Measurements from ENCODE around the gene SLC9A7.

SLC9A7 gene

GRCh38 chrX:46762963-46763362, 4.0 kb upstream of the SLC9A7 start:
- Histone ChIP-seq H3K4me1 (ENCODE audit: insufficient read depth, low read length, poor library complexity, severe bottlenecking) (peaks cover 11% of the 10 kb centered on the region), H3K9me2 (replicated peaks; ENCODE audit: low read depth, low read length) (no peaks in the 10 kb centered on the region), H3K79me2 (ENCODE audit: insufficient read depth, low read length) (0 out of 2 replicates have a peak, but pooled peaks cover 4% of the 10 kb centered on the region), H3K27me3 (ENCODE audit: insufficient read depth, low read length, poor library complexity, severe bottlenecking) (no peaks in the 10 kb centered on the region), H3F3A (ENCODE audit: low read depth) (no peaks in the 10 kb centered on the region), H3K4me3 (ENCODE audit: low read length, poor library complexity, severe bottlenecking) (no peak overlapping the region), H4K20me1 (ENCODE audit: insufficient read depth, low read length, poor library complexity, severe bottlenecking) (no peaks in the 10 kb centered on the region), H3K36me3 (ENCODE audit: insufficient read depth, low read length) (no peaks in the 10 kb centered on the region), H3K9ac (ENCODE audit: low read depth, low read length, poor library complexity, severe bottlenecking) (no peak overlapping the region), H2AFZ (ENCODE audit: low read length) (no peak overlapping the region), H3K4me2 (ENCODE audit: low read depth, low read length, poor library complexity, severe bottlenecking) (no peak overlapping the region), H3K9me3 (ENCODE audit: insufficient read depth, low read depth, low read length) (no peaks in the 10 kb centered on the region)
- TF ChIP-seq CTCF (conservative IDR thresholded peaks at IDR 0.05; ENCODE audit: low read length) (no peak), EZH2phosphoT487 (IDR thresholded peaks at IDR 0.05; ENCODE audit: borderline replicate concordance) (no peak)

- Histone ChIP-seq H3K27me3 (ENCODE audit: insufficient read depth, low read length, poor library complexity, severe bottlenecking) (no peaks in the 10 kb centered on the region), H3K36me3 (ENCODE audit: insufficient read depth, low read length) (no peaks in the 10 kb centered on the region), H2AFZ (ENCODE audit: low read length) (peak overlapping the region; percentile 95), H3K4me2 (ENCODE audit: low read depth, low read length, poor library complexity, severe bottlenecking) (peak overlapping the region; percentile 64), H3K9me3 (ENCODE audit: insufficient read depth, low read depth, low read length) (no peaks in the 10 kb centered on the region), H3K4me1 (ENCODE audit: insufficient read depth, low read length, poor library complexity, severe bottlenecking) (peaks cover 26% of the 10 kb centered on the region), H3K4me3 (ENCODE audit: low read length, poor library complexity, severe bottlenecking) (peak overlapping the region; percentile 78), H3K9me2 (replicated peaks; ENCODE audit: low read depth, low read length) (no peaks in the 10 kb centered on the region), H3F3A (ENCODE audit: low read depth) (no peaks in the 10 kb centered on the region), H3K9ac (ENCODE audit: low read depth, low read length, poor library complexity, severe bottlenecking) (peak overlapping the region; percentile 9), H4K20me1 (ENCODE audit: insufficient read depth, low read length, poor library complexity, severe bottlenecking) (no peaks in the 10 kb centered on the region), H3K79me2 (ENCODE audit: insufficient read depth, low read length) (0 out of 2 replicates have a peak, but pooled peaks cover 6% of the 10 kb centered on the region)
- TF ChIP-seq EZH2phosphoT487 (IDR thresholded peaks at IDR 0.05; ENCODE audit: borderline replicate concordance) (no peak), CTCF (conservative IDR thresholded peaks at IDR 0.05; ENCODE audit: low read length) (no peak)
These were observed 692 bp upstream of the SLC9A7 start for GRCh38 chrX:46759645-46759974.

DNA sequence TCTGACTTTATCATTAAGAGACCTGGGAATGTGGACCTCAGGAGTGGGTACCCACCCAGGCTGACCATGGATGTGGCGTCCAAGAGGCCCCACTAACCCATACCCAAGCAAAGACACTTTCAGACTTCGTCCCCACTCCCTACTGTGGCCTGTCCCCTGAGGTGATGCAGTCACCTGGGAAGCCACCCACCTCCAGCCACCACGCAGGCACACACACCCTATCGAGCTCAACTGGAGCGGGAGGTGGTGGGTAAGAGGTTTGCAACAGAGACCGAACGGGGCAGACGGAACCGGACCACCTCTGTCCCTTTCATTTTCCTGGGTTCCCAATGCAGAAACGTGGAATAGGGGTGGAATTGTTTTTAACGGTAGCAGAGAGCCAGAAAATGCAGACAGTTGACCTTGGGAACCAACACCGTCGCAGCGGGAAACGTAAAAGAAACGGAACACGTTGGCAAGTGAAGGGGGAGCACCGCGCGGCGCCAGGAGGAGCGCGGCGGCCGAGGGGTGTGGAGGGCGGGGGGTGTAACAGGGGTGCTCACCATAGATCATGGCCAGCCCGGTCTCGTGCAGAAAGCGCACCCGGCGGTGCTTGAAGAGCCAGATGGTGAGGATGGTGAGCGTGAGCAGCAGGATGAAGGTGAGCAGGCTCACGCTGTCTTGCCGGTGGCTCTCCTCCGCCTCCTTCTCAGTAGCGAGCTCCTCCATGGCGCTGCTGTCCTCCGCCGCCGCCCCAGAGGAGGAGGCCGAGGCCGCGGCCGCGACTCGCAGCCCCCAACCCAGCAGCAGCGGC, 559 bp downstream of the SLC9A7 start:
- peak overlapping the region; percentile 84 for H2AFZ ChIP-seq (ENCODE audit: low read length)
- peak overlapping the region; percentile 71 for H3K9ac ChIP-seq (ENCODE audit: low read depth, low read length, poor library complexity, severe bottlenecking)
- 0 out of 2 replicates have a peak, but pooled peaks cover 6% of the 10 kb centered on the region for H3K79me2 ChIP-seq (ENCODE audit: insufficient read depth, low read length)

More for the DNA sequence above, 559 bp downstream of the SLC9A7 start:
- H3K9me3 ChIP-seq (ENCODE audit: insufficient read depth, low read depth, low read length), result no peaks in the 10 kb centered on the region
- TF ChIP-seq CTCF (conservative IDR thresholded peaks at IDR 0.05; ENCODE audit: low read length), result no peak
- no peaks in the 10 kb centered on the region for H3F3A ChIP-seq (ENCODE audit: low read depth)
- H3K27me3 ChIP-seq (ENCODE audit: insufficient read depth, low read length, poor library complexity, severe bottlenecking), result no peaks in the 10 kb centered on the region
- H3K36me3 ChIP-seq (ENCODE audit: insufficient read depth, low read length), result no peaks in the 10 kb centered on the region
- peak overlapping the region; percentile 78 for H3K4me3 ChIP-seq (ENCODE audit: low read length, poor library complexity, severe bottlenecking)
- peak overlapping the region; percentile 98 for H3K4me2 ChIP-seq (ENCODE audit: low read depth, low read length, poor library complexity, severe bottlenecking)
- no peaks in the 10 kb centered on the region for H3K9me2 ChIP-seq (replicated peaks; ENCODE audit: low read depth, low read length)
- peaks cover 31% of the 10 kb centered on the region for H3K4me1 ChIP-seq (ENCODE audit: insufficient read depth, low read length, poor library complexity, severe bottlenecking)
- no peaks in the 10 kb centered on the region for H4K20me1 ChIP-seq (ENCODE audit: insufficient read depth, low read length, poor library complexity, severe bottlenecking)

Measured in Loucy (cell line).